Stimulated activated CD8-positive, alpha-beta memory T cell treated with anti-CD3 and anti-CD28 coated beads, Interleukin-7, amount 100 ng/mL, for 1 hour (primary cell): ENCODE results near the gene COA5.

ENCODE experiments used
- DNase-seq, 2 donors: peaks; one replicate each; pipeline ENCODE4 v3.0.0-alpha.2; 2020; ENCODE audit warnings: low read depth in 2 of 2

COA5 gene, protein sequence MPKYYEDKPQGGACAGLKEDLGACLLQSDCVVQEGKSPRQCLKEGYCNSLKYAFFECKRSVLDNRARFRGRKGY

DNA sequence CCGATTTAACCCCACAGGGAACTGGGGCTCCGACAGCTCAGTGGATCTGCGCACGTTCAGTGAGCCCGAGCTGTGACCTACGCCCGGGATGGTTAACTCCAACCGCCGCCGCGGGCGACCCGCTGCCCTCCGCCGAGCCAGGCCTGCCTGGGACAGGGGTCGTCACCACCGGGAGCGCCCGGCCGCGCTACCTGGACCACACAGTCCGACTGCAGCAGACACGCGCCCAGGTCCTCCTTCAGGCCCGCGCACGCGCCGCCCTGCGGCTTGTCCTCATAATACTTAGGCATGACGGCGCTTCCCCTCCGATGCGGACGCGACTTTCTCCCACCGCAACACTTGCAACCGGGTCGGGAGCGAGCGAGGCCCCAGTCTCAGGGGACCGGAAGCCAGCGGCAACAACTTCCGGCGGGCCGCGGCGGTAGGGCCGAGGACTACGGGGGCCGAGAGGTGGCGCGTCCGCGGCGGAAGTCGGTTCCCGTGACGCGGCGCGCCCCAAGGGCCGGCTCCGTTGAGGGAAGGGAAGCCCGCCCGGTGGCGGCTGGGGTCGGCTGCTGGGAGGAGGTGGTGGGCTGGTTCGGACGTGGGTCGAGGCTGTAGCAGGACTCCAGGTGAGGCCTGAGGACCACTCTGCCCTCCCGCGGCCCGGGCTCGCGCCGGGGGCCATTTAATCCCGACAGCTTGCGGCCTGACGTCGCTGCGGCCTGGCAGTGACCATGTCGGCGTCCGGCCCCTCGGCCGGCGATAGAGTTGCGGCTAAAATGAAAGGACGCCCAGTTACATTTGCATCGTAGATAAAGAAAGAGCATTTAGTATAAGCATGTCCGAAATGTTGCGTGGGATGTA lies at the start of gene COA5, which contains the start of gene UNC50:
TSS of gene COA5 (minus strand) at position 397 of the 846 bp plus-strand sequence. CDS start at position 290, 107 bp downstream.
TSS of gene UNC50 (plus strand) at position 474 of the 846 bp plus-strand sequence. CDS start 1,171 bp downstream, outside the sequence.
- peak; percentile 77 to 81 for DNase-seq

GRCh38 chr2:98656800-98657199 lies 48.5 kb upstream of the COA5 start:
- no peak for DNase-seq

DNA sequence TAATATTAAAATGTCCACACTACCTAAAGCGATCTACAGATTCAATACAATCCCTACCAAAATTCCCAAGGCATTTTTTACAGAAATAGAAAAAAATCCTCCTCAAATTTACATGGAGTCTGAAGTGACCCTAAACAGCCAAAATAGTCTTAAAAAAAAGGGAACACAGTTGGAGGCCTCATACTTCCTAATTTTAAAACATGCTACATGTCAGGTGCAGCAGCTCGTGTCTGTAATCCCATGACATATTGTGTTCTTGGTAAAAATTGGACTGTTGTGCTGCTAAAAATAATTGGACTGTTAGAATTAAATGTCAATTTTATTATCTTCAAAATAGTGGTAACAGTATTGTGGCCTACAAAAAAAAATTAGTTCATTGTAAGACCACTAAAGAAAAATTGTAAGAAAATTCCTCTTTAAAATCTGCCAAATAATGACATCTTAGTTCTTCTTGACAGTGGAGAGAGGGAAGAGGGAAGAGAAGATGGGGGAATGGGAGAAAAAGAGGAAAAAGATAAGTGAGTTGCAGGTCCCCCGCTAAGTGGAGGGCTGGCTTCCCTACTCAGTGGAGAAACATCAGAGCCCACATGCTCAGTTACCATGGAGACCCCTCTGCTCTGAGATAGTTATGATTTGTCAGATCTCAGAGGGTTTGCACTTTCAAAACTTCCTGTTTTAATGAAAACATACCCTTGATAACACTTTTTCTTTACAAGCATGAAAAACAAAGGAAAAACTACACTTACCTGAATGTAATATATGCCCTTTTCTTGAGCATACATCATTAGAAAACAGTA lies 46.6 kb upstream of the COA5 start:
- DNase-seq = no peak

DNA sequence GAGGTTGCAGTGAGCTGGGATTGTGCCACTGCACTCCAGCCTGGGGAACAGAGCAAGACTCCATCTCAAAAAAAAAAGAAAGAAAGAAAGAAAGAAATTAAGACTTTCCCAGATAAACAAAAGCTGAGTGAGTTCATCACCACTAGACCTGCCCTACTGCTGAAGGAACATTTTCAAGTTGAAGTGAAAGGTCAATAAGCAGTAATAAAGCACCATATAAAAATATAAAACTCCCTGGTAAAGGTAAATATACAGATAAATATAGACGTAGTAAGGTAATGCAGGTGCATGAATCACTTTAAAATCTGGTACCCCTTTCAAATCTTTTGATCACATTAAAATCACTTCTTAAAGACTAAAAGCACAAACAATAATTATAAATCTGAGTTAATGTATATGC lies 42.7 kb upstream of the COA5 start:
- DNase-seq = no peak

DNA sequence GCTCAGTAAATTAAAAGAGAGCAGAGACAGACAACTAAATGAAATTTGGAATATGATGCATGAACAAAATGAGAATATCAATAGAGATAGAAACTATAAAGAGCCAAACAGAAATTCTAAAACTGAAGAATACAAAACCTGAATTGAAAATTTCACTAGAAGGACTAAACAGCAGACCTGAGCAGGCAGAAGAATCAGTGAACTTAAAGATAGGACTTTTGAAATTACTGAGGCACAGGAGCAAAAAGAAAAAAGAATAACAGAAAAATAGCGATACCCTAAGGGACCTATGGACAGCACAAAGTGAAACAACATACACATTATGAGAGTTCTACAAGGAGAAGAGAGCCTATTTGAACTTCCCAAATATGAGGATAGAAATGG lies 41.7 kb upstream of the COA5 start:
- no peak for DNase-seq

DNA sequence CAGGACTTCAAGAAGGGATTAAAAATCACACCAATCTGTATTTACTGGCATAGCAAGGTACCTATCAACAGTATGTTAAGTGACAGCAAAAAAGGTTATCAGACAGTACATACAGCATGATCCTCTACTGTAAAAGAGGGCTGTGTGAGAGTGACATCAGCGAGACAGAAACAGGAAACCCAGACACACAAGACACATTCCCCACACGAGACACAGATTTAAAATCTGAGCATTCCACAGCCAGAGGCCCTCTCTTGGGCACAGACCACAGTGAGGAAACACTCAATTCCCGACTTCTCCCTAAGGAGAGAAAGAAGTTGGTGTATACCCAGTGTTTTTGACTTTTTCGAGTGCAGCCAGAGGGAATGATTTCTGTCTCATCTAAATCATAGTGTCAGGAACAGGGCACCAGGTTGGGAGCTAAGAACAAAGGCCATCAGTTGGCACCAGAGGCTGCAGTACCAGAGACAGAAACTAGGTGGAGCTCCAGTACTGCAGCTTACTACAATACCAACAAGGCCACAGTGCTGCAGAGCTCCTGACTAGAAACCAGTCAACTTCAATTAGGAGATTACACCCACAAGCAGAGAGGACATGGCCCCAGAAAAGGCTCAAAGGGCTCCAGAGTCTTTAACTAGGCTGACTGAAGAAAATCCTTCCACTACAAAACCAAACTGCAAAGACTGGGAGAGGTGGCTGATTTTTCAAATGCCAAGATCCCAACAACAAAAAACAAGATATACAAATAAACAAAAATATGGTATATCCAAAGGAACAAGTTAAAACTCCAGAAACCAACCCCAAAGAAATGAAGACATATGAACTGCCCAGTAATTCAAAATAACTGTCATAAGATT lies 41.1 kb upstream of the COA5 start:
- DNase-seq = peak; percentile 57 to 78

GRCh38 chr2:98648451-98648850 lies 40.1 kb upstream of the COA5 start:
- no peak for DNase-seq

- no peak for DNase-seq
These were observed 39.3 kb upstream of the COA5 start for GRCh38 chr2:98647636-98648035.

DNA sequence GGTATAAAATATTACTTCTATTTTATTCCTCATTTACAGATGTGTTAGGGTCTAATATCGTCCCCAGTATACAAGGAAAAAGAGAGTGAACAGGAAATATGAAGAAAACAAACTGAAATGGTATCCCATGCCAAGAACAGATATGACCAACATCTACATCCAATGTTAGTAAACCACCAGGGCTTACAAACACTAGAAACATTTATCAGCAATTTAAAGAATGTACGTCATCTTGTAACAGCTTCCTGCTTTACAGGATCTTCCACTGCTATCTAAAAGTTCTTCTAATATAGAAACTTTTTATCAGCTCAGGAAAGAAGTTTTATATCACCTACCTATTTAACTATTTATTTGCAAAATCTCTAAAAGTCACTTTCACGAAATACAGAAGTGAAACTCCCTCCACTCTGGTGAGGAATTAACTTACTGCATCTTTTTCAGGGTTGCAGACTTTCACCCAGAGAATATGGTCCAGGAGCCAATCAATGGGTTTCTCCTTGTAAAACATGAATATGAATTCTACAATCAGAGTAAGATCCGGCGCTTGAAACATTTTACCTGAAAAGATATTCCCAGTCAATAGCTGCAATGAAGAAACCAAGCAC lies 35.3 kb upstream of the COA5 start:
- DNase-seq = no peak

- no peak for DNase-seq
These were observed 29.3 kb upstream of the COA5 start for GRCh38 chr2:98637401-98638147.

DNA sequence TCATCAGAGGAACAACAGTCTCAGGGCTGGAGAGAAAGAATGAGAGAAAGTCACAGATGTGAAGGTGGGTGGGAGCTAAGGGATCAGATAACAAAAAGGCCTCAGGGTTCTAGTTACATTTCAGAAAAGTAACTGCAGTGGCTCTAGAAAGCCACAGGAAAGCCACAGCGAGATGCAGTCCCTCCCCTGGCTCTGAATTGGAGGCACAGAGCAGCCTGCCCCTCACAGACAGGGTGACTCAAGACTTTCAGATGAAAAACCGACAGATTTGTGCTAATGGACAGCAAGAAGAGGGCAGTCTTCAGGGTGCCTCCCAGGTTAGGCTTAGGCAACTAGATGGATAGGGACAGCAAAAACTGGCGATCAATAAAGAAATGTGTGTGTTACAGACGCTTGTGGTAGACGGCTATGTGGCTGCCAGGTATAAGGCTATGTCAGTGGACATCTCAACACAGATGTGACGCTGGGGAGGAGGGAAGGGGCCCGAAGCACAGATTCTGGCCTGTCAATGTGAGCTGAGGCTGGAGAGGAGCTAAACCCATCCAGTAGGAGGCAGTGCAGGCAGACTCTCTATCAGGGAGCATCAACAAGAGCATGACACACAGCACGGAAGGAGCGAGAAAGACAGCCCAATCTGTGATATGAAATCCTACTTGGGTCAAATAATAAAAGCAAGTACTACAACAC lies 26.2 kb upstream of the COA5 start:
- no peak for DNase-seq

DNA sequence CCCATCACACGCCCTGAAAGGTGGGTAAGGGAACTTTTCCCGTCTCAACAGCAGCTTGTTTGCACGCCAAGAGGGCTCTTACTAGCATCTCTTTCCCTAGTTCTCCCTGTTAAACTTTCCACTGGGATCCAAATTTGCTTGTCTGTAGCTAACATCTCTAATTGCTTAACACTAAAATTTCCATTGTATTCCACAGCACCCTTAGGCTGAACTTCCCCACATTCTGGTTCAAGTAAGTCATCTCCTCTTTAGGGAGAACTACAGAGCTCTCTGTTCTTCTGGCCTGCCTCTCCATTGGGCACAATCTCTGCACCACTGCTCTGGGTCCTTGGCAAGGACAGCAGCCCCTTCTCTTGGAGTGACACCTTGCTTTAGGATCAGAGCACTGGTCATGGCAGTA lies 24.0 kb upstream of the COA5 start:
- DNase-seq = no peak

GRCh38 chr2:98623657-98624056 lies 15.3 kb upstream of the COA5 start:
- no peak for DNase-seq

GRCh38 chr2:98617149-98617548 lies 8.8 kb upstream of the COA5 start:
- no peak for DNase-seq

- no peak for DNase-seq
These were observed 7.2 kb upstream of the COA5 start for GRCh38 chr2:98615481-98615880.

- DNase-seq = no peak
These were observed 5.9 kb upstream of the COA5 start for GRCh38 chr2:98614024-98614739.

DNA sequence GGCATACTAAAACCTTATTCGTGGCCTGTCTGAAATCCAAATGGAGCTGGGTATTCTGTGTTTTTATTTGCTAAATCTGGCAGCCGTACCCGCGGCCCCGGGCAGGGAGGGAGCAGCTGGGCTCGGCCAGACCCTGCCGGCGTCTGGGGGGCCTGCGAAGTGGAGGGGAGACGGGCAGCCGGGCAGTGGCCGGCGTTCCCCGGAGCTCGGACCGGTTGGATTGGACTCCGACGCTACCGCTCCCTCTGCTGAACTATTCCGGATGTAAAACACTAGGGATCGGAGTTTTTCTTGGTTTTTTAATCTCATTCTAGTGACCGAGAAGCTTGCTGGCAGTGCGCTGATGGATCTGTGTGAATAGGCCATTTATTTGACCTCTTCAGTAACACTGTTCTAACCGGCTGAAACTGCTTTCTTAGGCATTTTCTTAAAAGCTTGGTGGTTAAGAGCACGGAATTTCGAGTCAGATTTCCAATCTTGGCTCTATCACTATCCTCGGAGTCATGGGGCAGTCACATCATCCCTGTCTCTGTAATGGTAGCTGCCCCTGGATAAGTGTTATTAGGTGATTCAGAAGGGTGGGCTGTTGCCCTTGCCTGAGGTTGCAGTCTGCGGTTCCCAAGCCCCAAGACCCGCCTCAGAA lies 771 bp upstream of the COA5 start:
- no peak for DNase-seq

DNA sequence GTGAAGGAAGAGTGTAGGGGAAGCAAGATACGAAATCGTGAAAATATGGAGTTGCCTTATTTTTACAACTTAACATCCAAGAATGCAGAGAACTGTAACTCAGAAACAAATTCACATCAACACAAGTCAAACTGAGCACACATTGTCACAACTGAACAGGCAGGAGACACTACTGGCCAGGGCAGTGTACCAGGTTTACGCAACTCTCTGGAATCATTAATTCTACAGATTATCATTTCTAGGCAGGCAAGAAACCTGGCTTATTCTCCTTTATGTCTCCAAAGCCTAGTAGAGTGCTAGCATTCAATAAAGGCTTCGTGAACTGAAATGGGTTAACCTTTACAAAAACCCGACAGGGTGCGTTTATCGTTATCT lies 584 bp downstream of the COA5 start:
- no peak for DNase-seq

GRCh38 chr2:98607104-98607503 lies 1.2 kb downstream of the COA5 start:
- no peak for DNase-seq
